Testis (tissue), 3 donors: ENCODE data around the gene SGPP2. TPM values are rescaled to one million over a fixed set of nuclear protein-coding genes. Genes with fewer than 3 reads are reported as not detected.

Experiments used
- DNase-seq: peaks from one replicate; pipeline ENCODE4 v3.0.0-alpha.2; 2019
- H3K27ac ChIP-seq, 2 donors: fragments of 200-600 bp; sonication (generic); one replicate each; pipeline ENCODE4 v1.5.1; 2019
- H3K27me3 ChIP-seq: fragments of 200-600 bp; sonication (generic); one replicate; pipeline ENCODE4 v1.5.1; 2019
- H3K36me3 ChIP-seq: fragments of 200-600 bp; sonication (generic); one replicate; pipeline ENCODE4 v1.5.1; 2017; ENCODE audit warnings: low read depth; ENCODE audit errors: missing control alignments
- H3K4me1 ChIP-seq: fragments of 200-600 bp; sonication (generic); one replicate; pipeline ENCODE4 v1.5.1; 2019
- H3K4me3 ChIP-seq, 2 donors: fragments of 200-600 bp; sonication (generic); one replicate each; pipeline ENCODE4 v1.5.1; 2017 to 2019
- H3K9me3 ChIP-seq: fragments of 200-600 bp; sonication (generic); one replicate; pipeline ENCODE4 v1.5.1; 2017
- POLR2A ChIP-seq: fragments of 450-650 bp; IDR thresholded peaks from one replicate; pipeline ENCODE4 v1.6.1; 2017; ENCODE audit warnings: antibody characterized with exemption, mild to moderate bottlenecking, moderate library complexity
- WGBS, 2 donors: methylation state at CpG; one replicate each; pipeline ENCODE4 v1.1.5; 2018; 5-methylcytosine and 5-hydroxymethylcytosine counted together
- intact Hi-C: fragments of 100-400 bp; cut with DNase I; formaldehyde crosslinking; loops from one replicate; pipeline ENCODE4 v1.15.1; 2023; ENCODE audit warnings: low total_unique reads
- polyA plus RNA-seq: library from polyadenylated mRNA; stranded (reverse); fragments of 350-450 nt; fragmentation: Illumina TruSeq; extraction: RNeasy Lipid Tissue Mini Kit (QIAGEN cat#74804); gene quantifications from one replicate; pipeline ENCODE4 v1.2.3, GENCODE V29; 2014; ENCODE audit warnings: low read depth, low replicate concordance; ENCODE audit not compliant: insufficient read depth
- total RNA-seq, 2 donors: library from RNA; depleted of rRNA; stranded (reverse); fragments of >200 nt; gene quantifications; one replicate each; pipeline ENCODE4 v1.2.3, GENCODE V29; 2016
- TF ChIP-seq, protein P1 (sequence below), 3 experiments: fragments of 450-650 bp in 2 of 3; fragments of 200-600 bp in 1 of 3; sonication (generic) in 1 of 3; IDR thresholded peaks; one replicate each; pipeline ENCODE4 v1.5.1; 2016 to 2019; ENCODE audit warnings: antibody characterized with exemption in 3 of 3, mild to moderate bottlenecking in 2 of 3, moderate library complexity in 1 of 3

Gene SGPP2
- total and polyA plus RNA-seq, 3 donors from 2014 or later: 3.0 to 5.9 (median 3.1) TPM

DNA sequence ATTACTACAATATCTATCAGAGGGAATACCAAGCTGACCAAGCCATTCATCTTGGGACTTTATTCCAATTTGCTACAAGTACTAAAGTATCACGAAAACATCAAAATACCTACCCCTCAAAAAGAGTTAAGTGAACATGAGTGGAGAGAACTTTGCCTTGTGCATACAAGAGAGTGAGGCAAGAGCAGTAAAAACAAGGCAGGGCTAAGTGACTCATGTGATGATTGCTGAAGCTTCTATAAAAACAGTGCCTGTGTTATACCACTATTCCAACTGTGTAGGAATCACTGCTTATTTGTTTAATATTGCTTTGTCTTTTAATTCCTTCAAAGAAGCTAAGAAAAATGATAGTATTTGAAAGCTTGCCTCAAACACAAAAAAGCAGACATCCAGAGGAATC, 170.3 kb downstream of the SGPP2 start:
- intact Hi-C loops: no loop called here
- 93 to 96% methylated on average over 1 of the region's 1 CpG for WGBS, 2 donors
- no peak for DNase-seq
- TF ChIP-seq, protein P1, sequence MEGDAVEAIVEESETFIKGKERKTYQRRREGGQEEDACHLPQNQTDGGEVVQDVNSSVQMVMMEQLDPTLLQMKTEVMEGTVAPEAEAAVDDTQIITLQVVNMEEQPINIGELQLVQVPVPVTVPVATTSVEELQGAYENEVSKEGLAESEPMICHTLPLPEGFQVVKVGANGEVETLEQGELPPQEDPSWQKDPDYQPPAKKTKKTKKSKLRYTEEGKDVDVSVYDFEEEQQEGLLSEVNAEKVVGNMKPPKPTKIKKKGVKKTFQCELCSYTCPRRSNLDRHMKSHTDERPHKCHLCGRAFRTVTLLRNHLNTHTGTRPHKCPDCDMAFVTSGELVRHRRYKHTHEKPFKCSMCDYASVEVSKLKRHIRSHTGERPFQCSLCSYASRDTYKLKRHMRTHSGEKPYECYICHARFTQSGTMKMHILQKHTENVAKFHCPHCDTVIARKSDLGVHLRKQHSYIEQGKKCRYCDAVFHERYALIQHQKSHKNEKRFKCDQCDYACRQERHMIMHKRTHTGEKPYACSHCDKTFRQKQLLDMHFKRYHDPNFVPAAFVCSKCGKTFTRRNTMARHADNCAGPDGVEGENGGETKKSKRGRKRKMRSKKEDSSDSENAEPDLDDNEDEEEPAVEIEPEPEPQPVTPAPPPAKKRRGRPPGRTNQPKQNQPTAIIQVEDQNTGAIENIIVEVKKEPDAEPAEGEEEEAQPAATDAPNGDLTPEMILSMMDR (IDR thresholded peaks at IDR 0.05): no peak
- TF ChIP-seq POLR2A: no peak
- Histone ChIP-seq H3K36me3 (no peaks in the 10 kb centered on the region), H3K27ac (no peak overlapping the region), H3K27me3 (no peaks in the 10 kb centered on the region), H3K4me1 (no peaks in the 10 kb centered on the region), H3K4me3 (no peak overlapping the region), H3K9me3 (no peaks in the 10 kb centered on the region)

DNA sequence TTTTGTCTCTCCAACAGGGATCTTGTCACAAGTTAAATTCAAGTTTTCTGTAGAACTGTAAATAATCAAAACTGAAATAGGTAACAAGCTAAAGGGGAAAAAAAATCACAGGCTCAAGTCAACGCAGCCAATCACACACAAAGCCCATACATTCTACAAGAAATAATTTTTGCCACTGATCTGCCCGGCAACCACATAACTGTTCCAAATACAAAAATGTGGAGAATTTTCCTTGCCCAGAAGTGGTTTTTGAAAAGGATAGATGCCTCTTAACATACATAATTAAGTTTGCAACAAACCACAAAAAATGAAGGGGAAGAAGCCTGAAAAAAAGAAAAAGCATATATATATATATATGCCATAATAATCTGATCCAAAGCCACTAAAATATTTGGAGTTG, 171.2 kb downstream of the SGPP2 start:
- H3K9me3 ChIP-seq: no peaks in the 10 kb centered on the region
- H3K4me1 ChIP-seq: no peaks in the 10 kb centered on the region
- TF ChIP-seq POLR2A: no peak
- TF ChIP-seq, protein P1 (IDR thresholded peaks at IDR 0.05): no peak
- H3K27ac ChIP-seq: no peak overlapping the region
- no peaks in the 10 kb centered on the region for H3K27me3 ChIP-seq
- DNase-seq: no peak
- intact Hi-C loops: no loop called here
- H3K36me3 ChIP-seq: no peaks in the 10 kb centered on the region
- 92 to 96% methylated on average over 2 of the region's 2 CpGs for WGBS, 2 donors
- no peak overlapping the region for H3K4me3 ChIP-seq

DNA sequence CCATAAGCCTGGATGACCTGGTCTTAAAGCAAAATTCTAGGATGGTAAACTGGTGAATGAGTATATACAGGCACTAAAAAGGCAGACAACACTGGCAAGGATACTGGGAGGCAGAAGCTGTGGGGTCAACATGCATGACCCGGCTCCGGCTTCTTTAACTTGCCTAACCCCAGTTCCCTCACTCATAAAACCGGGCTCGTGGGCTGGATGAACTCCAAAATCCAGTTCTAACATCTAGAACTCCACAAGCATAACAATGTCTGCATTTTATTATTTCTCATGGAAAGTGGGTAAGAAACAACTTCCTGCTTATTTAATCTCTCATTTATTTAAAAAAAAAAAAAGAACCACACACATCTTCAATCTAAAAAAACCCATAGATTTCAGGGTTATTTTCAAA, 174.3 kb downstream of the SGPP2 start:
- DNase-seq: no peak
- Histone ChIP-seq H3K4me1 (no peaks in the 10 kb centered on the region), H3K27ac (no peak overlapping the region), H3K27me3 (no peaks in the 10 kb centered on the region), H3K4me3 (no peak overlapping the region), H3K36me3 (no peaks in the 10 kb centered on the region), H3K9me3 (no peaks in the 10 kb centered on the region)
- 63 to 66% methylated on average over 4 of the region's 4 CpGs for WGBS, 2 donors
- TF ChIP-seq, protein P1 (IDR thresholded peaks at IDR 0.05): no peak
- TF ChIP-seq POLR2A: no peak
- intact Hi-C loops: no loop called here

DNA sequence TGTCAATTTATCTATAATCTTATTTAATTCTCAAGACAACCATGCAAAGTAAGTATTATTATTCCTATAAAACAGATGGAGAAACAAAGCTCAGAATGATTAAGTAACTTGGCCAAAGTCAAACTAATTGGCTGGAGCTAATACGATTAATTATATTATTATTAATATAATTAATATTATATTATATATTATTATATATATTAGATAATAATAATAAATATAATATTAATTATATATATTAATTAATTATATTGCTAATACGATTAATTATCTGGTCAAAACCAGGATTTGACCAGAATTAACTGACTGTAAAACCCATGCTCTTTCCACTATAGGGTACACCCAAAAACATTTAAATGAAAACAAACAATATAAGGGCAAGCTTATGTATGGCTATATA, 179.2 kb downstream of the SGPP2 start:
- Histone ChIP-seq H3K36me3 (no peaks in the 10 kb centered on the region), H3K4me1 (no peaks in the 10 kb centered on the region), H3K9me3 (no peaks in the 10 kb centered on the region), H3K27me3 (no peaks in the 10 kb centered on the region), H3K27ac (no peak overlapping the region), H3K4me3 (no peak overlapping the region)
- WGBS, 2 donors: 92 to 98% methylated on average over 2 of the region's 2 CpGs
- intact Hi-C loops: no loop called here
- no peak for DNase-seq
- no peak for TF ChIP-seq POLR2A

DNA sequence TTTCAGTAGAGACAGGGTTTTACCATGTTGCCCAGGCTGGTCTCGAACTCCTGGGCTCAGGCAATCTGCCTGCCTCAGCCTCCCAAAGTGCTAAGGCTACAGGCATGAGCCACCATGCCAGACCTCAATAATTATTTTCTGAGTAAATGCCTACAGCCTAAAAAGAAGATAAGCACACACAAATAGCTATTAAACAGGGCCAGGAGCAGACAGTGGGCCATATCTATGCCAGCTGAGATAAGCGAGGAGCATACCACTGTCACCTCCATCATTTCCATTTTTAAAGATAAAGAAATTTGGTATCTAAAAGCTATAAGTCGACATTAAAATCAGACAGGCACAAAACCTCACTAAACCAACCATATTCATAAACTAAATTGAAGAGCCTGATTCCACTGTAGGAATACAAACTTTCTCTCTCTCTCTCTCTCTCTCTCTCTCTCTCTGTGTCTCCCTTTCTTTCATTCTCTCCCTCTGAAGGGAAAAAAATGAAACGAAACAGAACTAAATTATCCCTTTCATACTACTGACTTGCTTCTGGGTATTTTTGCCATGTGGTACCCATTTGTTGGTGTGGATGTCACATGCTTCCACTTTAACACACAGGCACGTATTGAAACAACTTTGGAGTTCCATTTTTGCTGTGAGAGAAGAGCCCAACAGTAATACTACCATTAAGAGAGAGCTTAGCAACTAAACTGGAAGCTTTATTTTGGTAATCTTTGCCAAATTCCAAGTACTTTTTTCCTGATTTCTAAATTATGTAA, 180.6 kb downstream of the SGPP2 start:
- H3K9me3 ChIP-seq: no peaks in the 10 kb centered on the region

More for the DNA sequence above, 180.6 kb downstream of the SGPP2 start:
- 83 to 90% methylated on average over 5 of the region's 5 CpGs for WGBS, 2 donors
- intact Hi-C loops: no loop called here
- H3K27me3 ChIP-seq: no peaks in the 10 kb centered on the region
- H3K27ac ChIP-seq: no peak overlapping the region
- TF ChIP-seq, protein P1 (IDR thresholded peaks at IDR 0.05): no peak
- no peak for TF ChIP-seq POLR2A
- DNase-seq: no peak
- H3K4me3 ChIP-seq: no peak overlapping the region
- H3K36me3 ChIP-seq: no peaks in the 10 kb centered on the region
- no peaks in the 10 kb centered on the region for H3K4me1 ChIP-seq
